Heart left ventricle (tissue), 16 donors: ENCODE measurements around the gene PAEP. TPM values are rescaled to one million over a fixed set of nuclear protein-coding genes. Genes with fewer than 3 reads are reported as not detected.

Source experiments
- ATAC-seq, 4 donors: fragments of 200-7000 bp; cut with Tn5 transposase; one replicate each; pipeline ENCODE4 v1.9.1; 2020 to 2022; ENCODE audit warnings: moderate library complexity in 4 of 4, mild to moderate bottlenecking in 3 of 4, moderate number of reproducible peaks in 1 of 4
- DNase-seq, 5 donors: peaks; one replicate each; pipeline ENCODE4 v3.0.0-alpha.2; 2020
- H3K27ac ChIP-seq, 12 donors: fragments of 200-600 bp; sonication (generic) in 4 of 12; one replicate each; pipeline versions ENCODE4 v1.5.0 to v1.8.0; 2016 to 2022; ENCODE audit warnings: mild to moderate bottlenecking in 2 of 12
- H3K27me3 ChIP-seq, 9 donors: fragments of 200-600 bp; sonication (generic) in 2 of 9; one replicate each; pipeline versions ENCODE4 v1.5.1 to v1.8.0; 2016 to 2022; ENCODE audit warnings: mild to moderate bottlenecking in 3 of 9
- H3K36me3 ChIP-seq, 9 donors: fragments of 200-600 bp; sonication (generic) in 2 of 9; one replicate each; pipeline versions ENCODE4 v1.5.0 to v1.8.0; 2018 to 2022; ENCODE audit warnings: mild to moderate bottlenecking in 2 of 9
- H3K4me1 ChIP-seq, 12 donors: fragments of 200-600 bp; sonication (generic) in 4 of 12; one replicate each; pipeline versions ENCODE4 v1.5.0 to v1.8.0; 2016 to 2022; ENCODE audit warnings: mild to moderate bottlenecking in 3 of 12
- H3K4me3 ChIP-seq, 12 donors: fragments of 200-600 bp; sonication (generic) in 4 of 12; one replicate each; pipeline versions ENCODE4 v1.5.0 to v1.8.0; 2017 to 2022; ENCODE audit warnings: mild to moderate bottlenecking in 9 of 12, moderate library complexity in 4 of 12
- H3K9me3 ChIP-seq, 12 donors: fragments of 200-600 bp; sonication (generic) in 4 of 12; one replicate each; pipeline versions ENCODE4 v1.5.0 to v1.8.0; 2016 to 2022; ENCODE audit warnings: mild to moderate bottlenecking in 1 of 12
- CTCF ChIP-seq, 12 donors: fragments of 200-600 bp; sonication (generic) in 4 of 12; IDR thresholded peaks; one replicate each; pipeline versions ENCODE4 v1.5.0 to v1.8.0; 2018 to 2022; ENCODE audit warnings: antibody characterized with exemption in 12 of 12, mild to moderate bottlenecking in 5 of 12
- POLR2A ChIP-seq, 2 donors: fragments of 450-650 bp; IDR thresholded peaks; one replicate each; pipeline ENCODE4 v1.6.1; 2017; ENCODE audit warnings: antibody characterized with exemption in 2 of 2, mild to moderate bottlenecking in 2 of 2, moderate library complexity in 2 of 2
- WGBS, 4 donors: extraction: QIAGEN DNeasy Blood & Tissue Kit in 2 of 4; methylation state at CpG; one replicate each; pipeline versions ENCODE4 v1.1.5 to v1.1.7; 2013 to 2018; 5-methylcytosine and 5-hydroxymethylcytosine counted together
- intact Hi-C, 10 donors: fragments of 100-400 bp; cut with DNase I; formaldehyde crosslinking; loops; one replicate each; pipeline versions ENCODE4 v1.11.1 to v1.14.2; 2022
- polyA plus RNA-seq, 2 donors: library from polyadenylated mRNA; stranded (reverse); fragments of 200-250 nt; gene quantifications; one replicate each; pipeline ENCODE4 v1.2.3, GENCODE V29; 2013
- total RNA-seq, 9 donors: library from RNA; depleted of rRNA in 2 of 9; stranded (reverse); fragments of >200 nt in 2 of 9; fragmentation: NEBNext Ultra II Directional in 3 of 9; extraction: Animal tissue kit (Norgen Biotek cat#: 25700) in 3 of 9; gene quantifications; one replicate each; pipeline versions ENCODE4 v1.1.0 to v1.2.4, GENCODE V29; 2016 to 2023
- donor health status: ischemic (EF 13 %, LVEDD 7.1; RV severe dilation, severe dysfunction).
- donor health status: healthy with polysubstance abuse.
- donor health status: DM: no; HTN: yes; CAD: no.
- donor health status: DM: no; HTN: no; CAD: no.
- donor health status: ischemic (EF 25% LVEDD 6.9; RV normal size, moderate dysfunction).
- donor health status: ischemic (EF 25% LVEDD 5.7; RV mildly dilated, moderate dysfunction).
- donor health status: healthy.
- donor health status: DM: yes; HTN: yes; CAD: no.
- donor health status: ischemic (EF 35%, LVEDD 5.7; RV mildly dilated, moderate dysfunction).
- donor health status: nonischemic (EF 11% LVEDD 7.7; RV severe dilation, severe dysfunction).
- donor health status: DM: yes; HTN: yes; CAD: no.
- donor health status: PGD.
- donor health status: ischemic (EF 29% LVEDD 5.4; RV normal size, mild dysfunction).
- donor health status: nonischemic (EF 23%, LVEDD 6.1; RV moderate dilation, normal function).

The PAEP gene
- total and polyA plus RNA-seq, 11 donors: not detected

GRCh38 chr9:135517407-135517822 is 44.1 kb upstream of the PAEP start:
- no peaks in the 10 kb centered on the region for H3K4me1 ChIP-seq
- intact Hi-C loops: no loop called here
- no peak for ATAC-seq
- no peak overlapping the region for H3K4me3 ChIP-seq
- DNase-seq: peak in 1 of 5 donors; percentile 43
- no peak for TF ChIP-seq POLR2A (IDR thresholded peaks at IDR 0.05)
- TF ChIP-seq CTCF (IDR thresholded peaks at IDR 0.05): no peak
- peaks cover 0 to 8% (median 0%) of the 10 kb centered on the region in 9 donors for H3K27me3 ChIP-seq
- no peak overlapping the region for H3K27ac ChIP-seq
- 89 to 94% (median 93%) methylated on average over 24 of the region's 24 CpGs for WGBS, 4 donors
- no peaks in the 10 kb centered on the region for H3K36me3 ChIP-seq
- H3K9me3 ChIP-seq: no peaks in the 10 kb centered on the region

- no peak for DNase-seq
- H3K4me3 ChIP-seq: no peak overlapping the region
- H3K27ac ChIP-seq: no peak overlapping the region
- no peaks in the 10 kb centered on the region for H3K9me3 ChIP-seq
- intact Hi-C loops: no loop called here
- H3K27me3 ChIP-seq: peaks cover 0 to 18% (median 0%) of the 10 kb centered on the region in 9 donors
- no peak for ATAC-seq
- WGBS, 4 donors: 91 to 95% (median 92%) methylated on average over 10 of the region's 10 CpGs
- H3K4me1 ChIP-seq: no peaks in the 10 kb centered on the region
- no peak for TF ChIP-seq CTCF (IDR thresholded peaks at IDR 0.05)
- no peak for TF ChIP-seq POLR2A (IDR thresholded peaks at IDR 0.05)
- no peaks in the 10 kb centered on the region for H3K36me3 ChIP-seq
These were observed 42.2 kb upstream of the PAEP start for GRCh38 chr9:135519179-135519971.

- ATAC-seq: no peak
- no peaks in the 10 kb centered on the region for H3K36me3 ChIP-seq
- TF ChIP-seq CTCF (IDR thresholded peaks at IDR 0.05) (no peak), POLR2A (IDR thresholded peaks at IDR 0.05) (no peak)
- DNase-seq: peak in 1 of 5 donors; percentile 54
- H3K27me3 ChIP-seq: peaks cover 0 to 25% (median 3%) of the 10 kb centered on the region in 9 donors
- WGBS, 4 donors: 85 to 86% (median 86%) methylated on average over 11 to 18 of the region's 18 CpGs
- no peaks in the 10 kb centered on the region for H3K9me3 ChIP-seq
- no peak within 1 kb of the TSS for H3K4me3 ChIP-seq
- intact Hi-C loops: no loop called here
- H3K4me1 ChIP-seq: no peaks in the 10 kb centered on the region
- H3K27ac ChIP-seq: no peak within 1 kb of the TSS
These were observed 40.5 kb upstream of the PAEP start, which contains the start of gene LCN1 for GRCh38 chr9:135520916-135521607. Gene LCN1, plus strand, starts transcription at chr9:135521440. Its CDS starts 58 bp downstream, at chr9:135521498.

- intact Hi-C loops: no loop called here
- H3K9me3 ChIP-seq: no peaks in the 10 kb centered on the region
- H3K27ac ChIP-seq: no peak overlapping the region
- H3K27me3 ChIP-seq: peaks cover 0 to 25% (median 3%) of the 10 kb centered on the region in 9 donors
- TF ChIP-seq CTCF (IDR thresholded peaks at IDR 0.05): no peak
- ATAC-seq (no peak), DNase-seq (peak in 1 of 5 donors; percentile 17)
- no peaks in the 10 kb centered on the region for H3K4me1 ChIP-seq
- 81 to 85% (median 84%) methylated on average over 7 to 11 of the region's 11 CpGs for WGBS, 4 donors
- no peaks in the 10 kb centered on the region for H3K36me3 ChIP-seq
- no peak overlapping the region for H3K4me3 ChIP-seq
These were observed 39.9 kb upstream of the PAEP start for GRCh38 chr9:135521608-135522095.
